Astrocyte of the cerebellum (primary cell): ENCODE data around the gene RPUSD1.
A peak's percentile ranks its signal among the peaks of the same experiment; 100 is the strongest.
"Not testable (repeated sequence)": the region's sequence is repeated elsewhere in the genome, so short reads cannot be mapped to it uniquely, and the experiment has no call there.

Source experiments
- DNase-seq: peaks from one replicate; pipeline ENCODE4 v3.0.0-alpha.2; 2011; ENCODE audit warnings: low read depth
- H3K4me3 ChIP-seq: 2 replicates; pipeline ENCODE4 v1.5.1; 2011; ENCODE audit warnings: mild to moderate bottlenecking, low read depth, low read length, moderate library complexity
- in situ Hi-C: cut with HindIII; loops from 2 replicates; pipeline ENCODE4 v1.10.0; 2017; ENCODE audit warnings: low sequenced_read_pairs
- TF ChIP-seq, protein P1 (sequence below): IDR thresholded peaks from 2 replicates; pipeline ENCODE4 v1.5.1; 2012; ENCODE audit warnings: low read length, low read depth, moderate library complexity, mild to moderate bottlenecking; ENCODE audit errors: missing control alignments

The RPUSD1 gene

GRCh38 chr16:787978-788398 lies at the start of gene RPUSD1:
Gene RPUSD1, minus strand, starts transcription at chr16:788381. Its CDS starts 644 bp downstream, at chr16:787737.
- peak within 1 kb of the TSS; percentile 91 for H3K4me3 ChIP-seq
- in situ Hi-C loops = no loop called here
- DNase-seq = no peak
- TF ChIP-seq, protein P1, sequence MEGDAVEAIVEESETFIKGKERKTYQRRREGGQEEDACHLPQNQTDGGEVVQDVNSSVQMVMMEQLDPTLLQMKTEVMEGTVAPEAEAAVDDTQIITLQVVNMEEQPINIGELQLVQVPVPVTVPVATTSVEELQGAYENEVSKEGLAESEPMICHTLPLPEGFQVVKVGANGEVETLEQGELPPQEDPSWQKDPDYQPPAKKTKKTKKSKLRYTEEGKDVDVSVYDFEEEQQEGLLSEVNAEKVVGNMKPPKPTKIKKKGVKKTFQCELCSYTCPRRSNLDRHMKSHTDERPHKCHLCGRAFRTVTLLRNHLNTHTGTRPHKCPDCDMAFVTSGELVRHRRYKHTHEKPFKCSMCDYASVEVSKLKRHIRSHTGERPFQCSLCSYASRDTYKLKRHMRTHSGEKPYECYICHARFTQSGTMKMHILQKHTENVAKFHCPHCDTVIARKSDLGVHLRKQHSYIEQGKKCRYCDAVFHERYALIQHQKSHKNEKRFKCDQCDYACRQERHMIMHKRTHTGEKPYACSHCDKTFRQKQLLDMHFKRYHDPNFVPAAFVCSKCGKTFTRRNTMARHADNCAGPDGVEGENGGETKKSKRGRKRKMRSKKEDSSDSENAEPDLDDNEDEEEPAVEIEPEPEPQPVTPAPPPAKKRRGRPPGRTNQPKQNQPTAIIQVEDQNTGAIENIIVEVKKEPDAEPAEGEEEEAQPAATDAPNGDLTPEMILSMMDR = no peak

- in situ Hi-C loops = loop anchor here (10.0 kb wide), 1 partner anchor 58 kb away; no protein-coding TSS in a partner anchor
- not testable (repeated sequence) for DNase-seq, H3K4me3 ChIP-seq
Measured at GRCh38 chr16:836822-837221, 48.6 kb upstream of the RPUSD1 start.

DNA sequence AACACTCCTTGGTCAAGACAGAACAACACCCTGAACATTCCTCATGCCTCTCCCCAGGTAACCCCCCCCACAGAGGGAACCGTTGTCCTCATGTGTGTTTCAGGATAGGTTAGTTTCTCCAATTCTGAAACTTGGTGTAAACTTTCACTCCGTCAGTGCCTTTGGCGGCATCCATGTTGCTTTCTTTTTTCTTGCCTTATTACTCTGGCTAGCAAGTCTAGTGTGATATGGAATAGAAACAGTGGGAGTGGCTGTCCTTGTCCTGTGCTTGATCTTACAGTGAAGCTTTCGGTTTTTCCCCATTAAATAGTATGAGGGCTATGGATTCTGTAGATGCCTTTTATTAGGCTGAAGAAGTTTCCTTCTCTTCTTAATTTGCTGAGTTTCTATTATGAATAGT lies 48.0 kb upstream of the RPUSD1 start:
- DNase-seq = no peak
- TF ChIP-seq, protein P1 = no peak
- H3K4me3 ChIP-seq = no peak overlapping the region
- in situ Hi-C loops = loop anchor here (10.0 kb wide), 1 partner anchor 59 kb away; no protein-coding TSS in a partner anchor

DNA sequence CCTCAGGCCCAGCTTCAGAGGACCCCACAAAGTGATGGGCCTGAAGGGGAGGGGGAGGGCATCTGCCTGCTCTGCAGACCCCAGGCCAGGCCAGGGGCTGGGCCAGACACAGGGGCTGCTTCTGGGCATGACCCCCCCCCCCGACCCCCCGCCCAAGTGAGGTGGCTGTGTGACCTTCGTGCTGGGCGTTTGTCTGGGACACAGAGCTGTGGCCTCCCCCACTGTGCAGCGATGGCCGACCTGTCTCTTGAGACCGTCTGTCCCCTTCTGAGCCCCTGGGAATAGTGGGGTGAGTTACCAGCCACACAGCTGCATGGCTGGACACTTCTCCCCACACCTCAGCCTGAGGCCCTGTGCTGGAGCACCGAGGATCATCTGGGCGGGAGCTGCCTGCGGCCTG lies 47.2 kb upstream of the RPUSD1 start:
- in situ Hi-C loops = loop anchor here (10.0 kb wide), 1 partner anchor 59 kb away; no protein-coding TSS in a partner anchor
- no peak for DNase-seq
- H3K4me3 ChIP-seq = no peak overlapping the region
- TF ChIP-seq, protein P1 = no peak

- DNase-seq = no peak
- no peak overlapping the region for H3K4me3 ChIP-seq
- TF ChIP-seq, protein P1 = no peak
- in situ Hi-C loops = loop anchor here (5.0 to 10.0 kb wide), 3 partner anchors 61 to 154 kb away; no protein-coding TSS in a partner anchor
Measured at GRCh38 chr16:833411-833810, 45.2 kb upstream of the RPUSD1 start.

GRCh38 chr16:832652-833336 lies 44.6 kb upstream of the RPUSD1 start:
- TF ChIP-seq, protein P1 = no peak
- DNase-seq = no peak
- H3K4me3 ChIP-seq = no peak overlapping the region
- in situ Hi-C loops = loop anchor here (5.0 to 10.0 kb wide), 3 partner anchors 62 to 155 kb away; no protein-coding TSS in a partner anchor
